A673 (cell line): Measurements from ENCODE around the gene LARGE1.

Source experiments
- CTCF ChIP-seq: fragments of 300-800, 200-600 bp; sonication (generic); conservative IDR thresholded peaks from 2 replicates; pipeline ENCODE4 v1.5.1; 2017; ENCODE audit warnings: low read depth, mild to moderate bottlenecking, antibody characterized with exemption, low read length, moderate library complexity, mixed read lengths
- EZH2 ChIP-seq: fragments of 200-600 bp; sonication (generic); IDR thresholded peaks from 2 replicates; pipeline ENCODE4 v1.6.1; 2017; ENCODE audit warnings: borderline replicate concordance, low read depth, mild to moderate bottlenecking, mixed read lengths, antibody characterized with exemption, low read length; ENCODE audit not compliant: poor library complexity, severe bottlenecking

GRCh38 chr22:33404723-33405122 is 515.6 kb downstream of the LARGE1 start:
- TF ChIP-seq CTCF = no peak
- no peak for TF ChIP-seq EZH2
